WTC11 (cell line): ENCODE data around the gene ZBTB43. TPM values are rescaled to one million over a fixed set of nuclear protein-coding genes. Genes with fewer than 3 reads are reported as not detected.
A peak's percentile ranks its signal among the peaks of the same experiment; 100 is the strongest.

ENCODE experiments used
- ATAC-seq: fragments of 200-7000 bp; cut with Tn5 transposase; 2 replicates; pipeline ENCODE4 v1.10.0; 2021; ENCODE audit warnings: mild to moderate bottlenecking, moderate library complexity
- Bru-seq: library from RNA; stranded (reverse); fragments of 400-500 nt; gene quantifications from one replicate; lab custom pipeline; 2021; lab: Mats Ljungman, UMichigan
- CTCF ChIA-PET: fragments of 300-600 bp; sonication (Branson Sonifier 250); formaldehyde crosslinking; loops from one replicate; lab custom pipeline; 2021; ENCODE audit warnings: antibody characterized with exemption; lab: Charles Lee
- POLR2A ChIA-PET: fragments of 350-600 bp; sonication (Branson Sonifier 250); formaldehyde crosslinking; loops from one replicate; lab custom pipeline; 2021; ENCODE audit warnings: antibody characterized with exemption; lab: Charles Lee
- DNase-seq: peaks from one replicate; pipeline ENCODE4 v3.0.0; 2021; ENCODE audit warnings: low spot score
- H3K27ac Mint-ChIP-seq: 2 replicates; pipeline ENCODE4 v1.8.0; 2021; ENCODE audit warnings: mixed read lengths
- H3K27me3 Mint-ChIP-seq: 2 replicates; pipeline ENCODE4 v1.8.0; 2021; ENCODE audit warnings: low read depth, mild to moderate bottlenecking, moderate library complexity, mixed read lengths
- H3K36me3 Mint-ChIP-seq: 2 replicates; pipeline ENCODE4 v1.8.0; 2021; ENCODE audit warnings: mixed read lengths
- H3K4me1 Mint-ChIP-seq: 2 replicates; pipeline ENCODE4 v1.8.0; 2022; ENCODE audit warnings: mixed read lengths
- H3K4me3 Mint-ChIP-seq: 2 replicates; pipeline ENCODE4 v1.8.0; 2021; ENCODE audit warnings: mild to moderate bottlenecking, moderate library complexity, mixed read lengths
- H3K9me3 Mint-ChIP-seq: 2 replicates; pipeline ENCODE4 v1.8.0; 2021; ENCODE audit warnings: mixed read lengths
- ATF1 ChIP-seq: sonication (generic); formaldehyde crosslinking; IDR thresholded peaks from 2 replicates; pipeline ENCODE4 v1.8.1; 2023; ENCODE audit warnings: mild to moderate bottlenecking, moderate library complexity, missing genetic modification reagents
- CBFB ChIP-seq: sonication (generic); formaldehyde crosslinking; IDR thresholded peaks from 2 replicates; pipeline ENCODE4 v1.8.1; 2022; ENCODE audit warnings: mild to moderate bottlenecking, low read depth, missing genetic modification reagents
- CREM ChIP-seq: sonication (generic); formaldehyde crosslinking; IDR thresholded peaks from 2 replicates; pipeline ENCODE4 v1.8.1; 2022; ENCODE audit warnings: mild to moderate bottlenecking, missing genetic modification reagents, moderate library complexity
- ESRRA ChIP-seq: sonication (generic); formaldehyde crosslinking; IDR thresholded peaks from 2 replicates; pipeline ENCODE4 v1.8.1; 2022; ENCODE audit warnings: mild to moderate bottlenecking, missing genetic modification reagents, borderline replicate concordance
- FOXK1 ChIP-seq: sonication (generic); formaldehyde crosslinking; IDR thresholded peaks from 2 replicates; pipeline ENCODE4 v1.8.0; 2022; ENCODE audit warnings: mild to moderate bottlenecking, moderate library complexity, missing genetic modification reagents
- GABPB1 ChIP-seq: sonication (generic); formaldehyde crosslinking; IDR thresholded peaks from 2 replicates; pipeline ENCODE4 v1.8.1; 2023; ENCODE audit warnings: mild to moderate bottlenecking, missing genetic modification reagents
- GTF2I ChIP-seq: fragments of 250-450 bp; sonication (Bioruptor Pico); conservative IDR thresholded peaks from 2 replicates; pipeline ENCODE4 v1.4.0; 2021; ENCODE audit warnings: mild to moderate bottlenecking
- JAZF1 ChIP-seq: fragments of 250-450 bp; sonication (Bioruptor Pico); IDR thresholded peaks from 2 replicates; pipeline ENCODE4 v1.9.0; 2021; ENCODE audit warnings: moderate library complexity, mild to moderate bottlenecking, inconsistent platforms
- JUN ChIP-seq: sonication (generic); formaldehyde crosslinking; IDR thresholded peaks from 2 replicates; pipeline ENCODE4 v1.8.0; 2023; ENCODE audit warnings: mild to moderate bottlenecking, missing genetic modification reagents
- NFE2L1 ChIP-seq: sonication (generic); formaldehyde crosslinking; IDR thresholded peaks from 2 replicates; pipeline ENCODE4 v1.8.1; 2023; ENCODE audit warnings: missing genetic modification reagents
- NR2C2 ChIP-seq: sonication (generic); formaldehyde crosslinking; IDR thresholded peaks from 2 replicates; pipeline ENCODE4 v1.8.0; 2022; ENCODE audit warnings: mild to moderate bottlenecking, missing genetic modification reagents
- SMAD3 ChIP-seq: sonication (generic); formaldehyde crosslinking; IDR thresholded peaks from 2 replicates; pipeline ENCODE4 v1.8.0; 2022; ENCODE audit warnings: missing genetic modification reagents, mild to moderate bottlenecking, borderline replicate concordance
- TEAD1 ChIP-seq: sonication (generic); formaldehyde crosslinking; IDR thresholded peaks from 2 replicates; pipeline ENCODE4 v1.8.0; 2022; ENCODE audit warnings: mild to moderate bottlenecking, missing genetic modification reagents
- long read RNA-seq, 3 experiments: library from RNA in 1 of 3; library from capped mRNA in 1 of 3; library from polyadenylated mRNA in 1 of 3; unstranded in 2 of 3; stranded (forward) in 1 of 3; transcript quantifications; one replicate each; pipeline ENCODE4 v2.0.0, GENCODE V29; 2021
- total RNA-seq: library from RNA; stranded (reverse); gene quantifications from 3 replicates; pipeline ENCODE4 v1.2.3, GENCODE V29; 2021
- TF ChIP-seq, protein P1 (sequence below): sonication (generic); formaldehyde crosslinking; IDR thresholded peaks from 2 replicates; pipeline ENCODE4 v1.8.1; 2022; ENCODE audit warnings: mild to moderate bottlenecking, moderate library complexity, missing genetic modification reagents
- TF ChIP-seq, protein P2 (sequence below): sonication (generic); formaldehyde crosslinking; IDR thresholded peaks from 2 replicates; pipeline ENCODE4 v1.8.1; 2022; ENCODE audit warnings: low read depth, mild to moderate bottlenecking, moderate library complexity, missing genetic modification reagents, borderline replicate concordance
- TF ChIP-seq, protein P3 (sequence below): sonication (generic); formaldehyde crosslinking; IDR thresholded peaks from 2 replicates; pipeline ENCODE4 v1.8.1; 2023; ENCODE audit warnings: mild to moderate bottlenecking, missing genetic modification reagents, moderate library complexity
- TF ChIP-seq, protein P4 (sequence below): sonication (generic); formaldehyde crosslinking; IDR thresholded peaks from 2 replicates; pipeline ENCODE4 v1.8.1; 2023; ENCODE audit warnings: mild to moderate bottlenecking, moderate library complexity, missing genetic modification reagents
- TF ChIP-seq, protein P5 (sequence below): fragments of 250-450 bp; sonication (Bioruptor Pico); IDR thresholded peaks from 2 replicates; pipeline ENCODE4 v1.8.0; 2021; ENCODE audit warnings: mild to moderate bottlenecking
- TF ChIP-seq, protein P6 (sequence below): sonication (generic); formaldehyde crosslinking; IDR thresholded peaks from 2 replicates; pipeline ENCODE4 v1.8.0; 2022; ENCODE audit warnings: mild to moderate bottlenecking, missing genetic modification reagents
- TF ChIP-seq, protein P7 (sequence below): sonication (generic); formaldehyde crosslinking; IDR thresholded peaks from 2 replicates; pipeline ENCODE4 v1.8.0; 2022; ENCODE audit warnings: mild to moderate bottlenecking, missing genetic modification reagents
- TF ChIP-seq, protein P8 (sequence below): sonication (generic); formaldehyde crosslinking; IDR thresholded peaks from 2 replicates; pipeline ENCODE4 v1.8.0; 2022; ENCODE audit warnings: mild to moderate bottlenecking, missing genetic modification reagents
- TF ChIP-seq, protein P9 (sequence below): sonication (generic); formaldehyde crosslinking; IDR thresholded peaks from 2 replicates; pipeline ENCODE4 v1.8.0; 2022; ENCODE audit warnings: mild to moderate bottlenecking, missing genetic modification reagents

The ZBTB43 gene, protein sequence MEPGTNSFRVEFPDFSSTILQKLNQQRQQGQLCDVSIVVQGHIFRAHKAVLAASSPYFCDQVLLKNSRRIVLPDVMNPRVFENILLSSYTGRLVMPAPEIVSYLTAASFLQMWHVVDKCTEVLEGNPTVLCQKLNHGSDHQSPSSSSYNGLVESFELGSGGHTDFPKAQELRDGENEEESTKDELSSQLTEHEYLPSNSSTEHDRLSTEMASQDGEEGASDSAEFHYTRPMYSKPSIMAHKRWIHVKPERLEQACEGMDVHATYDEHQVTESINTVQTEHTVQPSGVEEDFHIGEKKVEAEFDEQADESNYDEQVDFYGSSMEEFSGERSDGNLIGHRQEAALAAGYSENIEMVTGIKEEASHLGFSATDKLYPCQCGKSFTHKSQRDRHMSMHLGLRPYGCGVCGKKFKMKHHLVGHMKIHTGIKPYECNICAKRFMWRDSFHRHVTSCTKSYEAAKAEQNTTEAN
- 13.6 to 23.8 TPM (median 14.7 TPM) in 3 replicates for total RNA-seq
- Bru-seq, nascent RNA = percentile 85 among the genes with signal in this experiment
- long read RNA-seq, experiment 1, full-length matches to known transcripts = 38 of 42 reads
- long read RNA-seq, experiment 1, partial matches to known transcripts = 0 of 42 reads
- long read RNA-seq, experiment 1, other reads (novel, unspliced or antisense) = 4 of 42 reads
- long read RNA-seq, experiment 2, full-length matches to known transcripts = 8 of 9 reads
- long read RNA-seq, experiment 2, partial matches to known transcripts = 0 of 9 reads
- long read RNA-seq, experiment 2, other reads (novel, unspliced or antisense) = 1 of 9 reads
- long read RNA-seq, experiment 3, full-length matches to known transcripts = 1 of 1 reads
- long read RNA-seq, experiment 3, partial matches to known transcripts = 0 of 1 reads
- long read RNA-seq, experiment 3, other reads (novel, unspliced or antisense) = 0 of 1 reads

DNA sequence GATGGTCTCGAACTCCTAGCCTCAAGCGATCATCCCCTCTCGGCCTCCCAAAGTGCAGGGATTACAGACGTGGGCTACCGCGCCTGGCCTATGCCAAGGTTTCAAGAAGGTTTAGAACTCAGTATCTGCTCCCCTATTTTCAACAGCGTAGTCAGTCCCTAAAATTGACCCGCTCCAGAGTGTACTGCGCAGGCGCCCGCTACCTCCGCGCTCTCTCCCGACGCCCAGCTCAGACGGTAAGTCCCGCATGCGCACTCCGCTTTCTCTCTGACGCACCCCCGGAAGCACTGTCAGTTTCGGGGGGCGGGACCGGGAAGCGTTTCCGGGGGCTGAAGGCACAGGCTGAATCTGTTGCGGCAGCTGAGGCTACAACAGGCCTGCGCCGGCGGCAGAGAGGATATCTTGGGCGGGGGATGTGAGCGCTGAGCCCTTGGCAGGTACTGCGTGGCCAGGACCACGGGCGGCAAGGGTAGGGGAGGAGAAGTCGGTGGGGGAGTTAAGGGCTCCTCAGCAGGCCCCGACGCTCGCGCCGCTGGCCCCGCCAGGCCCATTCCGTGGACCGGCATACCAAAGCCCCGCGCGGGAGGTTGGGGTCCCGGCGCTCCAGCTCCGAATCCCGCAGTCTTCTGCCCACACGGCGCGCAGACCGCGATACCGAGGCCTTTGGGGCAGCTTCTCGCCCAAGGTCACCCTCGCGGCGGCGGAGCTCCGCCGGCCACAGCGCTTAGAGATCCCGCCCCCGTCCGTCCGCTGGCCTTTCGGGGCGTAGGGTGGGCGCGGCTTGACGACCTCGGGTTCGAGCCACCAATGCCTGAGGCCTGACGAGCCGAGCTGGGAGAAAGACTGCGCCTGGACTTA lies at the start of gene ZBTB43:
TSS of gene ZBTB43 (plus strand) at position 345 of the 858 bp plus-strand sequence. CDS start 27,470 bp downstream, outside the sequence.
- ATAC-seq (peak; percentile 95), DNase-seq (peak; percentile 98)
- Mint-ChIP-seq H3K36me3 (no peaks in the 10 kb centered on the region), H3K27ac (peak within 1 kb of the TSS; percentile 98), H3K4me1 (peaks cover 13% of the 10 kb centered on the region), H3K4me3 (peak within 1 kb of the TSS; percentile 95), H3K27me3 (peaks cover 12% of the 10 kb centered on the region), H3K9me3 (peaks cover 5% of the 10 kb centered on the region; the same call in 1 of the 2 replicates)
- ChIA-PET CTCF (interaction anchor here (0.8 to 2.8 kb wide), 10 partner anchors 21 to 809 kb away, joined by 3 to 22 read pairs (median 4); no protein-coding TSS in a partner anchor), POLR2A (interaction anchor here (0.6 to 1.3 kb wide), 5 partner anchors 13 to 110 kb away, joined by 3 to 4 read pairs (median 3); partner anchors contain the start of genes RALGPS1 and ZBTB34)
- TF ChIP-seq FOXK1 (peak; percentile 77; the same call in 1 of the 2 replicates), NFE2L1 (CRISPR knock-in tag) (no peak), GTF2I (no peak), JUN (CRISPR knock-in tag) (no peak), JAZF1 (CRISPR knock-in tag) (no peak), NR2C2 (CRISPR knock-in tag) (peak; percentile 84), CREM (CRISPR knock-in tag) (peak; percentile 69), ESRRA (CRISPR knock-in tag) (peak; percentile 91; the same call in 1 of the 2 replicates), CBFB (0 out of 2 replicates have a peak, but pooled peaks have one; percentile 78), TEAD1 (CRISPR knock-in tag) (no peak), GABPB1 (CRISPR knock-in tag) (peak; percentile 60), ATF1 (no peak), SMAD3 (CRISPR knock-in tag) (no peak)
- TF ChIP-seq, protein P1, sequence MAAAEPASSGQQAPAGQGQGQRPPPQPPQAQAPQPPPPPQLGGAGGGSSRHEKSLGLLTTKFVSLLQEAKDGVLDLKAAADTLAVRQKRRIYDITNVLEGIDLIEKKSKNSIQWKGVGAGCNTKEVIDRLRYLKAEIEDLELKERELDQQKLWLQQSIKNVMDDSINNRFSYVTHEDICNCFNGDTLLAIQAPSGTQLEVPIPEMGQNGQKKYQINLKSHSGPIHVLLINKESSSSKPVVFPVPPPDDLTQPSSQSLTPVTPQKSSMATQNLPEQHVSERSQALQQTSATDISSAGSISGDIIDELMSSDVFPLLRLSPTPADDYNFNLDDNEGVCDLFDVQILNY (CRISPR knock-in tag) = peak; percentile 65
- TF ChIP-seq, protein P2, sequence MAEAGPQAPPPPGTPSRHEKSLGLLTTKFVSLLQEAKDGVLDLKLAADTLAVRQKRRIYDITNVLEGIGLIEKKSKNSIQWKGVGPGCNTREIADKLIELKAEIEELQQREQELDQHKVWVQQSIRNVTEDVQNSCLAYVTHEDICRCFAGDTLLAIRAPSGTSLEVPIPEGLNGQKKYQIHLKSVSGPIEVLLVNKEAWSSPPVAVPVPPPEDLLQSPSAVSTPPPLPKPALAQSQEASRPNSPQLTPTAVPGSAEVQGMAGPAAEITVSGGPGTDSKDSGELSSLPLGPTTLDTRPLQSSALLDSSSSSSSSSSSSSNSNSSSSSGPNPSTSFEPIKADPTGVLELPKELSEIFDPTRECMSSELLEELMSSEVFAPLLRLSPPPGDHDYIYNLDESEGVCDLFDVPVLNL = no peak
- TF ChIP-seq, protein P3, sequence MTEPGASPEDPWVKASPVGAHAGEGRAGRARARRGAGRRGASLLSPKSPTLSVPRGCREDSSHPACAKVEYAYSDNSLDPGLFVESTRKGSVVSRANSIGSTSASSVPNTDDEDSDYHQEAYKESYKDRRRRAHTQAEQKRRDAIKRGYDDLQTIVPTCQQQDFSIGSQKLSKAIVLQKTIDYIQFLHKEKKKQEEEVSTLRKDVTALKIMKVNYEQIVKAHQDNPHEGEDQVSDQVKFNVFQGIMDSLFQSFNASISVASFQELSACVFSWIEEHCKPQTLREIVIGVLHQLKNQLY = no peak
- TF ChIP-seq, protein P4, sequence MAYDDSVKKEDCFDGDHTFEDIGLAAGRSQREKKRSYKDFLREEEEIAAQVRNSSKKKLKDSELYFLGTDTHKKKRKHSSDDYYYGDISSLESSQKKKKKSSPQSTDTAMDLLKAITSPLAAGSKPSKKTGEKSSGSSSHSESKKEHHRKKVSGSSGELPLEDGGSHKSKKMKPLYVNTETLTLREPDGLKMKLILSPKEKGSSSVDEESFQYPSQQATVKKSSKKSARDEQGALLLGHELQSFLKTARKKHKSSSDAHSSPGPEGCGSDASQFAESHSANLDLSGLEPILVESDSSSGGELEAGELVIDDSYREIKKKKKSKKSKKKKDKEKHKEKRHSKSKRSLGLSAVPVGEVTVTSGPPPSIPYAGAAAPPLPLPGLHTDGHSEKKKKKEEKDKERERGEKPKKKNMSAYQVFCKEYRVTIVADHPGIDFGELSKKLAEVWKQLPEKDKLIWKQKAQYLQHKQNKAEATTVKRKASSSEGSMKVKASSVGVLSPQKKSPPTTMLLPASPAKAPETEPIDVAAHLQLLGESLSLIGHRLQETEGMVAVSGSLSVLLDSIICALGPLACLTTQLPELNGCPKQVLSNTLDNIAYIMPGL (CRISPR knock-in tag) = peak; percentile 76
- TF ChIP-seq, protein P5, sequence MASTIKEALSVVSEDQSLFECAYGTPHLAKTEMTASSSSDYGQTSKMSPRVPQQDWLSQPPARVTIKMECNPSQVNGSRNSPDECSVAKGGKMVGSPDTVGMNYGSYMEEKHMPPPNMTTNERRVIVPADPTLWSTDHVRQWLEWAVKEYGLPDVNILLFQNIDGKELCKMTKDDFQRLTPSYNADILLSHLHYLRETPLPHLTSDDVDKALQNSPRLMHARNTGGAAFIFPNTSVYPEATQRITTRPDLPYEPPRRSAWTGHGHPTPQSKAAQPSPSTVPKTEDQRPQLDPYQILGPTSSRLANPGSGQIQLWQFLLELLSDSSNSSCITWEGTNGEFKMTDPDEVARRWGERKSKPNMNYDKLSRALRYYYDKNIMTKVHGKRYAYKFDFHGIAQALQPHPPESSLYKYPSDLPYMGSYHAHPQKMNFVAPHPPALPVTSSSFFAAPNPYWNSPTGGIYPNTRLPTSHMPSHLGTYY (CRISPR knock-in tag) = no peak
- TF ChIP-seq, protein P6, sequence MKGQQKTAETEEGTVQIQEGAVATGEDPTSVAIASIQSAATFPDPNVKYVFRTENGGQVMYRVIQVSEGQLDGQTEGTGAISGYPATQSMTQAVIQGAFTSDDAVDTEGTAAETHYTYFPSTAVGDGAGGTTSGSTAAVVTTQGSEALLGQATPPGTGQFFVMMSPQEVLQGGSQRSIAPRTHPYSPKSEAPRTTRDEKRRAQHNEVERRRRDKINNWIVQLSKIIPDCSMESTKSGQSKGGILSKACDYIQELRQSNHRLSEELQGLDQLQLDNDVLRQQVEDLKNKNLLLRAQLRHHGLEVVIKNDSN (CRISPR knock-in tag) = 0 out of 2 replicates have a peak, but pooled peaks have one; percentile 11
- TF ChIP-seq, protein P7, sequence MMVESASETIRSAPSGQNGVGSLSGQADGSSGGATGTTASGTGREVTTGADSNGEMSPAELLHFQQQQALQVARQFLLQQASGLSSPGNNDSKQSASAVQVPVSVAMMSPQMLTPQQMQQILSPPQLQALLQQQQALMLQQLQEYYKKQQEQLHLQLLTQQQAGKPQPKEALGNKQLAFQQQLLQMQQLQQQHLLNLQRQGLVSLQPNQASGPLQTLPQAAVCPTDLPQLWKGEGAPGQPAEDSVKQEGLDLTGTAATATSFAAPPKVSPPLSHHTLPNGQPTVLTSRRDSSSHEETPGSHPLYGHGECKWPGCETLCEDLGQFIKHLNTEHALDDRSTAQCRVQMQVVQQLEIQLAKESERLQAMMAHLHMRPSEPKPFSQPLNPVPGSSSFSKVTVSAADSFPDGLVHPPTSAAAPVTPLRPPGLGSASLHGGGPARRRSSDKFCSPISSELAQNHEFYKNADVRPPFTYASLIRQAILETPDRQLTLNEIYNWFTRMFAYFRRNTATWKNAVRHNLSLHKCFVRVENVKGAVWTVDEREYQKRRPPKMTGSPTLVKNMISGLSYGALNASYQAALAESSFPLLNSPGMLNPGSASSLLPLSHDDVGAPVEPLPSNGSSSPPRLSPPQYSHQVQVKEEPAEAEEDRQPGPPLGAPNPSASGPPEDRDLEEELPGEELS (CRISPR knock-in tag) = peak; percentile 24; the same call in 1 of the 2 replicates
- TF ChIP-seq, protein P8, sequence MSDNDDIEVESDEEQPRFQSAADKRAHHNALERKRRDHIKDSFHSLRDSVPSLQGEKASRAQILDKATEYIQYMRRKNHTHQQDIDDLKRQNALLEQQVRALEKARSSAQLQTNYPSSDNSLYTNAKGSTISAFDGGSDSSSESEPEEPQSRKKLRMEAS = peak; percentile 71
- TF ChIP-seq, protein P9, sequence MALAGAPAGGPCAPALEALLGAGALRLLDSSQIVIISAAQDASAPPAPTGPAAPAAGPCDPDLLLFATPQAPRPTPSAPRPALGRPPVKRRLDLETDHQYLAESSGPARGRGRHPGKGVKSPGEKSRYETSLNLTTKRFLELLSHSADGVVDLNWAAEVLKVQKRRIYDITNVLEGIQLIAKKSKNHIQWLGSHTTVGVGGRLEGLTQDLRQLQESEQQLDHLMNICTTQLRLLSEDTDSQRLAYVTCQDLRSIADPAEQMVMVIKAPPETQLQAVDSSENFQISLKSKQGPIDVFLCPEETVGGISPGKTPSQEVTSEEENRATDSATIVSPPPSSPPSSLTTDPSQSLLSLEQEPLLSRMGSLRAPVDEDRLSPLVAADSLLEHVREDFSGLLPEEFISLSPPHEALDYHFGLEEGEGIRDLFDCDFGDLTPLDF = no peak
